ENCODE data around the gene PPP6R2.

PPP6R2 gene

DNA sequence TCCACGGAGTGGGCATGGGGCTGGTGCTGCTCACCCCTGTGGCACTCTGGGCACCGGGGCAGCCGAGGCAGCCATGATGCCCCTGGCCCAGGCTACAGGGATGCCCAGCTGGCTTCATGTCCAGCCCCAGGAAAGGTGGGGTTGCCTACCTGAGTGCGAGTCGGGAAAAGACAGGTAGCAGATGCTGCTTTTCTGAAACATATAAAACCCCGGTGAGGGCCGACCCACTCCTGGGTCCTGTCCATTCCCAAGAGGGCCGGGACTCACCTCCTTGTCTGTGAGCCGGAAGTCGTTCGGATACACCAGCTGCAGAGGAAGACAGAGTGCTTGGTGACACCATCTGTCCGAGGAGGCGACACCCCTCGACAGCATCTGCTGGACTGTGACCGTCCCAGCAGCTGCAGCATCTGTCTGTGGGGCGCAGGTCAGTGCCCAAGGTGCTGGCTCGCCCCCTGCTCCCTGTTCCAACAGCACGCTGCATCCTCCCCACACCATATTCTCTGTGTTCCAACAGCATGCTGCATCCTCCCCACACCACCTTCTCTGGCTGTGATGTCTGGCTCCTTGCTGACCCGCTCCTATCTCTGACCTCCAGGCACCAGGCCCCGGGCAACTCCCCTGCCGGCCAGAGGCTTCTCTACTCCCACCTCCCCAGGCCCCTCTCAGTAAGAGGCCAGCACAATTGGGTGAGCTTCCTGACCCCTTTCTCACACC is 24.3 kb upstream of the PPP6R2 start:
- Histone ChIP-seq H3K14ac (ENCODE audit: low read length) (no peak overlapping the region), H4K8ac (ENCODE audit: low read depth, low read length) (peak overlapping the region; percentile 82), H3K4me1 (ENCODE audit: control insufficient read depth in 2 of 2, insufficient read depth in 1 of 2, low read depth in 1 of 2, low read length in 2 of 2) (peaks cover 0 to 5% of the 10 kb centered on the region in 2 donors), H3K9me3 (replicated peaks in 1 of 2; ENCODE audit: control insufficient read depth in 2 of 2, insufficient read depth in 1 of 2, low read depth in 1 of 2, low read length in 2 of 2) (peaks cover 0 to 2% of the 10 kb centered on the region in 2 donors), H2BK120ac (ENCODE audit: low read depth, low read length) (no peak overlapping the region), H3K79me1 (ENCODE audit: low read depth, low read length) (peaks cover 2% of the 10 kb centered on the region), H3K27me3 (ENCODE audit: control insufficient read depth in 3 of 3, insufficient read depth in 3 of 3, low read depth in 1 of 3, low read length in 3 of 3) (no peaks in the 10 kb centered on the region), H3K36me3 (replicated peaks in 1 of 2; ENCODE audit: control insufficient read depth in 2 of 2, insufficient read depth in 2 of 2, low read length in 2 of 2) (no peaks in the 10 kb centered on the region), H2BK12ac (ENCODE audit: low read length) (no peak overlapping the region), H2AK5ac (ENCODE audit: low read depth, low read length) (peak overlapping the region; percentile 61), H3K9ac (ENCODE audit: low read depth, low read length, poor library complexity) (peak overlapping the region; percentile 24), H2AFZ (ENCODE audit: low read length) (no peak overlapping the region), H3K4me2 (ENCODE audit: insufficient read depth, low read length, poor library complexity, severe bottlenecking) (no peak overlapping the region), H3K18ac (ENCODE audit: low read length) (peak overlapping the region; percentile 28), H3K4ac (ENCODE audit: low read length) (no peak overlapping the region), H4K91ac (ENCODE audit: low read depth, low read length, poor library complexity) (no peak overlapping the region), H2BK5ac (ENCODE audit: low read length) (no peak overlapping the region), H3K23ac (ENCODE audit: low read depth, low read length, poor library complexity) (peak overlapping the region; percentile 97), H3K27ac (replicated peaks; ENCODE audit: low read length) (no peak overlapping the region), H3K4me3 (ENCODE audit: low read length in 2 of 2) (no peak overlapping the region), H2BK15ac (ENCODE audit: low read length) (peak overlapping the region; percentile 37)
- no peak for DNase-seq (ENCODE audit: low spot score)
- no CpG with 5 or more reads among the region's 21 CpGs for WGBS, 2 donors (ENCODE audit: extremely low coverage in 2 of 2, insufficient read length in 2 of 2, insufficient replicate concordance in 1 of 2)

- H2BK120ac ChIP-seq (ENCODE audit: low read depth, low read length), result no peak overlapping the region
- peak overlapping the region in 1 of 2 donors; percentile 35 for H3K4me3 ChIP-seq (ENCODE audit: low read length in 2 of 2)
- no peak overlapping the region for H4K91ac ChIP-seq (ENCODE audit: low read depth, low read length, poor library complexity)
- no peak overlapping the region for H2BK5ac ChIP-seq (ENCODE audit: low read length)
- H3K9me3 ChIP-seq (replicated peaks in 1 of 2; ENCODE audit: control insufficient read depth in 2 of 2, insufficient read depth in 1 of 2, low read depth in 1 of 2, low read length in 2 of 2), result peaks cover 0 to 2% of the 10 kb centered on the region in 2 donors
- H2AFZ ChIP-seq (ENCODE audit: low read length), result no peak overlapping the region
- no CpG with 5 or more reads among the region's 15 CpGs for WGBS, 2 donors (ENCODE audit: extremely low coverage in 2 of 2, insufficient read length in 2 of 2, insufficient replicate concordance in 1 of 2)
- DNase-seq (ENCODE audit: low spot score), result no peak
- H2AK5ac ChIP-seq (ENCODE audit: low read depth, low read length), result no peak overlapping the region
- no peak overlapping the region for H3K14ac ChIP-seq (ENCODE audit: low read length)
- no peaks in the 10 kb centered on the region for H3K36me3 ChIP-seq (replicated peaks in 1 of 2; ENCODE audit: control insufficient read depth in 2 of 2, insufficient read depth in 2 of 2, low read length in 2 of 2)
- no peak overlapping the region for H2BK15ac ChIP-seq (ENCODE audit: low read length)
- peaks cover 2% of the 10 kb centered on the region for H3K79me1 ChIP-seq (ENCODE audit: low read depth, low read length)
- H3K23ac ChIP-seq (ENCODE audit: low read depth, low read length, poor library complexity), result no peak overlapping the region
- no peak overlapping the region for H3K18ac ChIP-seq (ENCODE audit: low read length)
- H3K4me2 ChIP-seq (ENCODE audit: insufficient read depth, low read length, poor library complexity, severe bottlenecking), result no peak overlapping the region
- no peak overlapping the region for H3K27ac ChIP-seq (replicated peaks; ENCODE audit: low read length)
- no peaks in the 10 kb centered on the region for H3K27me3 ChIP-seq (ENCODE audit: control insufficient read depth in 3 of 3, insufficient read depth in 3 of 3, low read depth in 1 of 3, low read length in 3 of 3)
- H4K8ac ChIP-seq (ENCODE audit: low read depth, low read length), result no peak overlapping the region
- H3K4ac ChIP-seq (ENCODE audit: low read length), result no peak overlapping the region
- H3K4me1 ChIP-seq (ENCODE audit: control insufficient read depth in 2 of 2, insufficient read depth in 1 of 2, low read depth in 1 of 2, low read length in 2 of 2), result peaks cover 0 to 2% of the 10 kb centered on the region in 2 donors
- no peak overlapping the region for H3K9ac ChIP-seq (ENCODE audit: low read depth, low read length, poor library complexity)
- H2BK12ac ChIP-seq (ENCODE audit: low read length), result no peak overlapping the region
These were observed 23.6 kb upstream of the PPP6R2 start for GRCh38 chr22:50319503-50319951.

GRCh38 chr22:50320116-50320515 is 23.0 kb upstream of the PPP6R2 start:
- no peak overlapping the region for H2BK15ac ChIP-seq (ENCODE audit: low read length)
- no peaks in the 10 kb centered on the region for H3K4me1 ChIP-seq (ENCODE audit: control insufficient read depth in 2 of 2, insufficient read depth in 1 of 2, low read depth in 1 of 2, low read length in 2 of 2)
- H2BK12ac ChIP-seq (ENCODE audit: low read length), result no peak overlapping the region
- no peak overlapping the region for H2BK5ac ChIP-seq (ENCODE audit: low read length)
- H3K27me3 ChIP-seq (ENCODE audit: control insufficient read depth in 3 of 3, insufficient read depth in 3 of 3, low read depth in 1 of 3, low read length in 3 of 3), result no peaks in the 10 kb centered on the region
- H3K4ac ChIP-seq (ENCODE audit: low read length), result no peak overlapping the region
- no peak overlapping the region for H3K23ac ChIP-seq (ENCODE audit: low read depth, low read length, poor library complexity)
- no peak overlapping the region for H3K27ac ChIP-seq (replicated peaks; ENCODE audit: low read length)
- H3K79me1 ChIP-seq (ENCODE audit: low read depth, low read length), result peaks cover 2% of the 10 kb centered on the region
- no peak overlapping the region for H2AFZ ChIP-seq (ENCODE audit: low read length)
- peaks cover 0 to 2% of the 10 kb centered on the region in 2 donors for H3K9me3 ChIP-seq (replicated peaks in 1 of 2; ENCODE audit: control insufficient read depth in 2 of 2, insufficient read depth in 1 of 2, low read depth in 1 of 2, low read length in 2 of 2)
- no peak overlapping the region for H2BK120ac ChIP-seq (ENCODE audit: low read depth, low read length)
- H3K4me3 ChIP-seq (ENCODE audit: low read length in 2 of 2), result no peak overlapping the region
- H3K14ac ChIP-seq (ENCODE audit: low read length), result no peak overlapping the region
- no peak overlapping the region for H3K18ac ChIP-seq (ENCODE audit: low read length)
- WGBS, 2 donors (ENCODE audit: extremely low coverage in 2 of 2, insufficient read length in 2 of 2, insufficient replicate concordance in 1 of 2), result no CpG with 5 or more reads among the region's 8 CpGs
- no peak overlapping the region for H3K9ac ChIP-seq (ENCODE audit: low read depth, low read length, poor library complexity)
- no peak overlapping the region for H4K91ac ChIP-seq (ENCODE audit: low read depth, low read length, poor library complexity)
- H3K36me3 ChIP-seq (replicated peaks in 1 of 2; ENCODE audit: control insufficient read depth in 2 of 2, insufficient read depth in 2 of 2, low read length in 2 of 2), result no peaks in the 10 kb centered on the region
- H4K8ac ChIP-seq (ENCODE audit: low read depth, low read length), result no peak overlapping the region
- no peak overlapping the region for H2AK5ac ChIP-seq (ENCODE audit: low read depth, low read length)
- no peak for DNase-seq (ENCODE audit: low spot score)
- H3K4me2 ChIP-seq (ENCODE audit: insufficient read depth, low read length, poor library complexity, severe bottlenecking), result no peak overlapping the region

DNA sequence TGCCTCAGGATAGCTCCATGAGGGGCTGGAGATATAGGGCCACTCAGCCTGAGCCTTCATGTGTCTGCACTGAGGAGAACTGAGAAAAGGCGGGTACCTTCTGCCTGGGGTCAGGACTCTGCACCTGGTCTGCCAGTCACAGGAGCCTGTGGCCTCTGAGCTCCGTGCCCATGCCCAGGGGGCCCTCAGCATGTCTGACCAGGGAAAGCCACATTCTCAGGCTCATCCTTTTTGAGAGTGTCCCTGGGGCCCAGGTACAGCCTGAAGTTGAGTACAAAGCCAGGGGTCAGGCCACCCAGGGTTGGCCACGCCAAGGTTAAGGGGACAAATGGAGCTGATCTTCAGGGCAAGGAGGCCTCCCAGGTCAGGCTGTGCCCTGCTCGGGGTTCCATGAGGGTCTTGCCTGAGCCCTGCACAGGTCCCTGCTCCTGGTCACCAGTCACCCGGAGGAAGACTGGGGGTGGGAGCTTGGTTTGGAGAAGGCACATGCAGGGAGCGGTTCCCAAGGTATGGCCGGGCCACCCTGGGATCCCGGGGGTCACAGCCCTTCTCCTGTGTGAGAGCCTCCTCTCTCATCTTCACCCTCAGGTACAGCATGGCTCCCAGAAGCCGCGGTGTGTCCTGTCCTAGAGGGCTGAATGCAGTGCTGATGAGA is 22.3 kb upstream of the PPP6R2 start:
- H3K4me3 ChIP-seq (ENCODE audit: low read length in 2 of 2), result no peak overlapping the region
- H3K4me1 ChIP-seq (ENCODE audit: control insufficient read depth in 2 of 2, insufficient read depth in 1 of 2, low read depth in 1 of 2, low read length in 2 of 2), result peaks cover 3% of the 10 kb centered on the region in 2 donors
- H3K36me3 ChIP-seq (replicated peaks in 1 of 2; ENCODE audit: control insufficient read depth in 2 of 2, insufficient read depth in 2 of 2, low read length in 2 of 2), result no peaks in the 10 kb centered on the region
- no peaks in the 10 kb centered on the region for H3K27me3 ChIP-seq (ENCODE audit: control insufficient read depth in 3 of 3, insufficient read depth in 3 of 3, low read depth in 1 of 3, low read length in 3 of 3)
- H3K18ac ChIP-seq (ENCODE audit: low read length), result no peak overlapping the region
- H3K27ac ChIP-seq (replicated peaks; ENCODE audit: low read length), result no peak overlapping the region
- H3K4me2 ChIP-seq (ENCODE audit: insufficient read depth, low read length, poor library complexity, severe bottlenecking), result no peak overlapping the region
- H3K9ac ChIP-seq (ENCODE audit: low read depth, low read length, poor library complexity), result no peak overlapping the region
- H4K91ac ChIP-seq (ENCODE audit: low read depth, low read length, poor library complexity), result no peak overlapping the region
- H2BK15ac ChIP-seq (ENCODE audit: low read length), result no peak overlapping the region
- H2BK12ac ChIP-seq (ENCODE audit: low read length), result no peak overlapping the region
- no peaks in the 10 kb centered on the region for H3K9me3 ChIP-seq (replicated peaks in 1 of 2; ENCODE audit: control insufficient read depth in 2 of 2, insufficient read depth in 1 of 2, low read depth in 1 of 2, low read length in 2 of 2)
- no peak overlapping the region for H3K23ac ChIP-seq (ENCODE audit: low read depth, low read length, poor library complexity)
- peaks cover 2% of the 10 kb centered on the region for H3K79me1 ChIP-seq (ENCODE audit: low read depth, low read length)
- H4K8ac ChIP-seq (ENCODE audit: low read depth, low read length), result no peak overlapping the region
- no CpG with 5 or more reads among the region's 10 CpGs for WGBS, 2 donors (ENCODE audit: extremely low coverage in 2 of 2, insufficient read length in 2 of 2, insufficient replicate concordance in 1 of 2)
- H2AK5ac ChIP-seq (ENCODE audit: low read depth, low read length), result no peak overlapping the region
- no peak overlapping the region for H3K4ac ChIP-seq (ENCODE audit: low read length)
- no peak overlapping the region for H2AFZ ChIP-seq (ENCODE audit: low read length)
- no peak overlapping the region for H3K14ac ChIP-seq (ENCODE audit: low read length)
- H2BK5ac ChIP-seq (ENCODE audit: low read length), result no peak overlapping the region
- no peak overlapping the region for H2BK120ac ChIP-seq (ENCODE audit: low read depth, low read length)
- no peak for DNase-seq (ENCODE audit: low spot score)

Data from neuronal stem cell (in vitro differentiated cells).